HL-60 (cell line): Measurements from ENCODE around the gene POLG2. TPM values are rescaled to one million over a fixed set of nuclear protein-coding genes. Genes with fewer than 3 reads are reported as not detected.

Source experiments
- DNase-seq, 2 experiments: peaks; one replicate each; pipeline ENCODE4 v3.0.0-alpha.2; 2010 to 2020; ENCODE audit warnings: low read depth in 1 of 2, low spot score in 1 of 2
- H3K27ac ChIP-seq: fragments of 250-450 bp; sonication (Bioruptor Pico); replicated peaks from 2 replicates; pipeline ENCODE4 v1.5.1; 2020; ENCODE audit warnings: mild to moderate bottlenecking, moderate library complexity
- H3K27me3 ChIP-seq: fragments of 250-450 bp; sonication (Bioruptor Pico); 2 replicates; pipeline ENCODE4 v1.5.1; 2021; ENCODE audit warnings: mild to moderate bottlenecking, moderate library complexity; ENCODE audit not compliant: insufficient read depth, poor library complexity, severe bottlenecking
- H3K4me3 ChIP-seq: replicated peaks from 2 replicates; pipeline ENCODE4 v1.5.1; 2011; ENCODE audit warnings: mild to moderate bottlenecking, control low read depth, low read length; ENCODE audit not compliant: insufficient read depth
- CTCF ChIP-seq: IDR thresholded peaks from one replicate; pipeline ENCODE4 v1.5.1; 2011; ENCODE audit warnings: low read length, control low read depth, inconsistent platforms; ENCODE audit not compliant: insufficient read depth
- GABPA ChIP-seq: IDR thresholded peaks from 2 replicates; pipeline ENCODE4 v1.6.1; 2012; ENCODE audit warnings: low read depth
- REST ChIP-seq: IDR thresholded peaks from 2 replicates; pipeline ENCODE4 v1.6.1; 2012; ENCODE audit warnings: low read depth; ENCODE audit not compliant: insufficient replicate concordance
- SPI1 ChIP-seq: IDR thresholded peaks from 2 replicates; pipeline ENCODE4 v1.6.1; 2012; ENCODE audit warnings: low read depth, mild to moderate bottlenecking, borderline replicate concordance
- microRNA-seq: library from miRNA; unstranded; fragments of <30 nt; microRNA quantifications from one replicate; pipeline ENCODE4, GENCODE V29; 2018

POLG2 gene

GRCh38 chr17:64428406-64428805, 68.4 kb downstream of the POLG2 start:
- DNase-seq, result no peak
- no peak for TF ChIP-seq GABPA
- no peak for TF ChIP-seq REST
- no peak for TF ChIP-seq CTCF
- no peak for TF ChIP-seq SPI1
- no peak overlapping the region for H3K4me3 ChIP-seq
- H3K27me3 ChIP-seq, result no peaks in the 10 kb centered on the region
- H3K27ac ChIP-seq, result no peak overlapping the region

Small RNAs within 50 kb of the gene (microRNA-seq; reads per million reads assigned to microRNA genes)
- gene MIR3064 (1.8 reads per million), gene MIR5047 (not detected)
